Calu3 (cell line): ENCODE measurements around the gene ERCC4. TPM values are rescaled to one million over a fixed set of nuclear protein-coding genes. Genes with fewer than 3 reads are reported as not detected.

Source experiments
- BruUV-seq: library from RNA; stranded (reverse); fragments of 400-500 nt; replicated peaks from 2 replicates; lab custom pipeline; 2021; lab: Mats Ljungman, UMichigan
- CTCF ChIA-PET: fragments of 300-600 bp; sonication (Branson Sonifier 250); formaldehyde crosslinking; loops from one replicate; lab custom pipeline; 2022; ENCODE audit warnings: antibody characterized with exemption; lab: Charles Lee
- DNase-seq: peaks from one replicate; pipeline ENCODE4 v3.0.0; 2022
- H3K27ac Mint-ChIP-seq: one replicate; pipeline ENCODE4 v1.8.0; 2022; ENCODE audit warnings: mixed read lengths; ENCODE audit not compliant: unreplicated experiment
- H3K27me3 Mint-ChIP-seq: one replicate; pipeline ENCODE4 v1.8.0; 2022; ENCODE audit warnings: mixed read lengths; ENCODE audit not compliant: unreplicated experiment
- H3K36me3 Mint-ChIP-seq: one replicate; pipeline ENCODE4 v1.8.0; 2022; ENCODE audit warnings: mild to moderate bottlenecking, moderate library complexity, mixed read lengths; ENCODE audit not compliant: insufficient read depth, unreplicated experiment
- H3K4me1 Mint-ChIP-seq: one replicate; pipeline ENCODE4 v1.8.0; 2022; ENCODE audit warnings: mild to moderate bottlenecking, low read depth, mixed read lengths; ENCODE audit not compliant: unreplicated experiment
- H3K4me3 Mint-ChIP-seq: one replicate; pipeline ENCODE4 v1.8.0; 2022; ENCODE audit warnings: mild to moderate bottlenecking, low read depth, moderate library complexity, mixed read lengths; ENCODE audit not compliant: unreplicated experiment
- H3K9me3 Mint-ChIP-seq: one replicate; pipeline ENCODE4 v1.8.0; 2022; ENCODE audit warnings: low read depth, mixed read lengths; ENCODE audit not compliant: unreplicated experiment
- intact Hi-C: fragments of 100-400 bp; cut with micrococcal nuclease; formaldehyde crosslinking; loops from one replicate; pipeline ENCODE4 v1.10.0; 2022; ENCODE audit not compliant: unreplicated experiment
- total RNA-seq: library from RNA; stranded (reverse); gene quantifications from 2 replicates; pipeline ENCODE4 v1.2.3, GENCODE V29; 2022
- TF ChIP-seq, protein P1 (sequence below): fragments of 200-600 bp; IDR thresholded peaks from one replicate; pipeline ENCODE4 v1.8.0; 2022; ENCODE audit warnings: antibody characterized with exemption; ENCODE audit not compliant: unreplicated experiment

The ERCC4 gene
- total RNA-seq, 1 experiment from 2014 or later, result 21.1 TPM

DNA sequence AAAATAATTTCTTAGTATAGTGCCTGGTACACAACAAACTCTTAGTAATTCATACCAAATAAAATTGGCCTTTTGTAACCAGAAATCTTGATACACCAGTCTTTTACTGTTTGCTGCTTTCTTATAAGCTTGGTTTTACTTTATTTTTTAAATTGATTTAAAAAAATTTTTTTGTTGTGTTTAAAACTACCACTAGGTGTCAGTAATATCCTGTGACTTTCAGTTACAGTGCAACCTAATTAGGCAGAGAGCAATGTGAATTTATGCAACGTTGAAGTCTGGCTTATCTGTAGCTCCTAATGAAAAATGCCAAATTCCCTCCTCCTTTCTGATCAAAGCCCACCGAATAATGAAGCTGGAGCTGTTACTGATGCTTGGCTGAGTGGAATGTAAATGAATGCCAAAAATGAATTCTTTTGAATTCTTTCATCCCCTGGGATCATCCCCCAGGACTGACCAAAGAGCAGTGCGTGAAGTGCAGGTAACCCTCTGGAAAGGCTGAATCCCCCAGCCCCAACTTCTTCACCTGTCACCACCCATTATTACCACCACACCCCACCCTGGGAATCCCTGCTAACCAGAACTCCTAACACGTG lies 3.8 kb downstream of the ERCC4 start:
- CTCF ChIA-PET, result interaction anchor here (0.6 to 1.2 kb wide), 12 partner anchors 34 to 366 kb away, joined by 3 to 5 read pairs (median 3); no protein-coding TSS in a partner anchor
- Mint-ChIP-seq H3K4me3 (no peak overlapping the region), H3K27me3 (peaks cover under 1% of the 10 kb centered on the region), H3K27ac (no peak overlapping the region), H3K9me3 (no peaks in the 10 kb centered on the region), H3K4me1 (peaks cover 25% of the 10 kb centered on the region), H3K36me3 (peaks cover 20% of the 10 kb centered on the region)
- intact Hi-C loops, result loop anchor here (1.0 to 10.0 kb wide), 6 partner anchors 150 to 601 kb away; no protein-coding TSS in a partner anchor
- BruUV-seq, result no TSS peak
- no peak for DNase-seq
- TF ChIP-seq, protein P1, sequence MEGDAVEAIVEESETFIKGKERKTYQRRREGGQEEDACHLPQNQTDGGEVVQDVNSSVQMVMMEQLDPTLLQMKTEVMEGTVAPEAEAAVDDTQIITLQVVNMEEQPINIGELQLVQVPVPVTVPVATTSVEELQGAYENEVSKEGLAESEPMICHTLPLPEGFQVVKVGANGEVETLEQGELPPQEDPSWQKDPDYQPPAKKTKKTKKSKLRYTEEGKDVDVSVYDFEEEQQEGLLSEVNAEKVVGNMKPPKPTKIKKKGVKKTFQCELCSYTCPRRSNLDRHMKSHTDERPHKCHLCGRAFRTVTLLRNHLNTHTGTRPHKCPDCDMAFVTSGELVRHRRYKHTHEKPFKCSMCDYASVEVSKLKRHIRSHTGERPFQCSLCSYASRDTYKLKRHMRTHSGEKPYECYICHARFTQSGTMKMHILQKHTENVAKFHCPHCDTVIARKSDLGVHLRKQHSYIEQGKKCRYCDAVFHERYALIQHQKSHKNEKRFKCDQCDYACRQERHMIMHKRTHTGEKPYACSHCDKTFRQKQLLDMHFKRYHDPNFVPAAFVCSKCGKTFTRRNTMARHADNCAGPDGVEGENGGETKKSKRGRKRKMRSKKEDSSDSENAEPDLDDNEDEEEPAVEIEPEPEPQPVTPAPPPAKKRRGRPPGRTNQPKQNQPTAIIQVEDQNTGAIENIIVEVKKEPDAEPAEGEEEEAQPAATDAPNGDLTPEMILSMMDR, result peak; percentile 57

DNA sequence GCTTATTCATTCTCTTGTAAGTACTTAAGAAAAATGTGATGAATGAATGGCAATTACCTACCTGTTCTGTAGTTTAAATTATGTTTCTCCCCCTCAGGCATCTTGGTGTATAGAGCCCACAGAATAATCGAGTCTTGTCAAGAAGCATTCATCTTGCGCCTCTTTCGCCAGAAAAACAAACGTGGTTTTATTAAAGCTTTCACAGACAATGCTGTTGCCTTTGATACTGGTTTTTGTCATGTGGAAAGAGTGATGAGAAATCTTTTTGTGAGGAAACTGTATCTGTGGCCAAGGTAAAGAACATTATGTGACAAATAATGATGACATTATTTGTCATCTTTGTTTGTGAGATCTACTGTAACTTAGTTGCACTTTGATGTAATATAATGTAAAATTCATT lies 6.5 kb downstream of the ERCC4 start:
- no TSS peak for BruUV-seq
- DNase-seq, result no peak
- TF ChIP-seq, protein P1, result no peak
- intact Hi-C loops, result loop anchor here (10.0 kb wide), 1 partner anchor 598 kb away; no protein-coding TSS in a partner anchor
- no peaks in the 10 kb centered on the region for H3K27me3 Mint-ChIP-seq
- peaks cover 4% of the 10 kb centered on the region for H3K36me3 Mint-ChIP-seq
- H3K9me3 Mint-ChIP-seq, result no peaks in the 10 kb centered on the region
- no peak overlapping the region for H3K27ac Mint-ChIP-seq
- H3K4me3 Mint-ChIP-seq, result no peak overlapping the region
- CTCF ChIA-PET, result no interaction called here
- peaks cover 1% of the 10 kb centered on the region for H3K4me1 Mint-ChIP-seq

DNA sequence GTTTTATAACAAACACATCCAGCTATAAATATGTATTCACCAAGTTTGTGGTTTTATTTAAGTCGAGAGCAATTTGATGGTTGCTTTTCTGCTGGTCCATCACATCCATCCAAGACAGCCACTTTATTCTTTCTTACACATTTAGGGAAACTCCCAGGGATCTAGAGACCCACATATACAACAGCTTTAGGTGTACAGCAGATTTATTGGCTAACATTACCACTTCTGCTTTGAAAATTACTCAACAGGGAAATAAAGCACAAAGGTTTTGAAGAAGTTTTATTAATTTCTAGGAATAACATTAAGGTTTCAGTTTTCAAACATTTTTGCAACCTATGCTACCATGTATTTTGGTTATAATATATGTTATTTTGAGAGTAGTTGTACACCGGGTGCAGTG lies 6.9 kb downstream of the ERCC4 start:
- Mint-ChIP-seq H3K27ac (no peak overlapping the region), H3K9me3 (no peaks in the 10 kb centered on the region), H3K36me3 (peaks cover 4% of the 10 kb centered on the region), H3K4me3 (no peak overlapping the region), H3K27me3 (no peaks in the 10 kb centered on the region), H3K4me1 (no peaks in the 10 kb centered on the region)
- intact Hi-C loops, result loop anchor here (10.0 kb wide), 1 partner anchor 598 kb away; no protein-coding TSS in a partner anchor
- TF ChIP-seq, protein P1, result no peak
- CTCF ChIA-PET, result interaction anchor here (0.6 kb wide), 1 partner anchor 632 kb away, joined by 5 read pairs; no protein-coding TSS in a partner anchor
- no peak for DNase-seq
- no TSS peak for BruUV-seq

DNA sequence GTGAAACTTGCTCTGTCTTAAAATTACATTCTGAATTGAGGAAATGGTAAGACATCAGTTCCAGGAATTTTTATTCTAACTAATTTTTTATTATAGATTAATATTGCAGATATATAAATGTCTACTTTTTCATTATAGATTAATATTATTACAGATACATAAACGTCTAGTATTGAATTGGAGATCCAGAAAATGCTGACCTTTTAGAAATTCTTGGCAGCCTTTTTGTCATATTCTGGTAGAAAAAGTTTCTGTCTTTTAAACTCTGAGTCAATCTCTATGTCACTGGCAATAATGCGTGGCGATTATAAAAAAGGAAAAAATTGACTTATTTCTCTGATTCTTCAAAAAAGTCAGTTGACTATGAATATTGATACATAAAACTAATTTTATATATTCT lies 8.7 kb downstream of the ERCC4 start:
- Mint-ChIP-seq H3K27ac (no peak overlapping the region), H3K4me1 (no peaks in the 10 kb centered on the region), H3K36me3 (peaks cover 4% of the 10 kb centered on the region), H3K9me3 (no peaks in the 10 kb centered on the region), H3K27me3 (no peaks in the 10 kb centered on the region), H3K4me3 (no peak overlapping the region)
- intact Hi-C loops, result loop anchor here (10.0 kb wide), 1 partner anchor 596 kb away; no protein-coding TSS in a partner anchor
- CTCF ChIA-PET, result no interaction called here
- no peak for DNase-seq
- TF ChIP-seq, protein P1, result no peak
- no TSS peak for BruUV-seq
